PC-3 (cell line): Measurements from ENCODE around the gene P3H2. TPM values are rescaled to one million over a fixed set of nuclear protein-coding genes. Genes with fewer than 3 reads are reported as not detected.
"Not testable (repeated sequence)": the region's sequence is repeated elsewhere in the genome, so short reads cannot be mapped to it uniquely, and the experiment has no call there.

Experiments used
- ATAC-seq: fragments of 200-7000 bp; cut with Tn5 transposase; 2 replicates; pipeline ENCODE4 v1.9.1; 2020; ENCODE audit warnings: mild to moderate bottlenecking, moderate library complexity
- BruUV-seq: library from RNA; stranded (reverse); fragments of 400-500 nt; replicated peaks from 2 replicates; lab custom pipeline; 2021; lab: Mats Ljungman, UMichigan
- CTCF ChIA-PET: fragments of 300-600 bp; sonication (Branson Sonifier 250); formaldehyde crosslinking; loops from one replicate; lab custom pipeline; 2022; ENCODE audit warnings: antibody characterized with exemption; lab: Charles Lee
- POLR2A ChIA-PET: fragments of 300-600 bp; sonication (Branson Sonifier 250); formaldehyde crosslinking; loops from one replicate; lab custom pipeline; 2022; ENCODE audit warnings: antibody characterized with exemption; ENCODE audit not compliant: unreplicated experiment; lab: Charles Lee
- DNase-seq: peaks from one replicate; pipeline ENCODE4 v3.0.0-alpha.2; 2015
- H2AFZ ChIP-seq: fragments of 300-600 bp; sonication (generic); 2 replicates; pipeline ENCODE4 v1.6.0; 2016; ENCODE audit warnings: antibody characterized with exemption, low read length
- H3F3A ChIP-seq: fragments of 300-600 bp; sonication (generic); one replicate; pipeline ENCODE4 v1.6.0; 2017; ENCODE audit warnings: antibody characterized with exemption, low read length, control low read depth, mild to moderate bottlenecking; ENCODE audit not compliant: unreplicated experiment
- H3K27ac ChIP-seq: fragments of 300-600 bp; sonication (generic); 2 replicates; pipeline ENCODE4 v1.5.1; 2016; ENCODE audit warnings: mild to moderate bottlenecking, low read length
- H3K27me3 ChIP-seq: fragments of 300-600 bp; sonication (generic); 2 replicates; pipeline ENCODE4 v1.6.1; 2016; ENCODE audit warnings: low read length, mixed read lengths
- H3K36me3 ChIP-seq: fragments of 300-600 bp; sonication (generic); 2 replicates; pipeline ENCODE4 v1.6.1; 2016; ENCODE audit warnings: low read depth, mixed run types, low read length, mixed read lengths
- H3K4me1 ChIP-seq: fragments of 300-600 bp; sonication (generic); 2 replicates; pipeline ENCODE4 v1.5.1; 2016; ENCODE audit warnings: low read length; ENCODE audit not compliant: insufficient read depth
- H3K4me2 ChIP-seq: fragments of 300-600 bp; sonication (generic); 2 replicates; pipeline ENCODE4 v1.6.0; 2016; ENCODE audit warnings: low read length
- H3K4me3 ChIP-seq: fragments of 300-600 bp; sonication (generic); 2 replicates; pipeline ENCODE4 v1.5.1; 2016; ENCODE audit warnings: mild to moderate bottlenecking, low read length, mixed read lengths
- H3K79me2 ChIP-seq: fragments of 300-600 bp; sonication (generic); 2 replicates; pipeline ENCODE4 v1.6.1; 2017; ENCODE audit warnings: low read length, mixed read lengths
- H3K9ac ChIP-seq: fragments of 300-600 bp; sonication (generic); 2 replicates; pipeline ENCODE4 v1.6.0; 2016; ENCODE audit warnings: mild to moderate bottlenecking, low read length
- H3K9me2 ChIP-seq: fragments of 300-600 bp; sonication (generic); replicated peaks from 2 replicates; pipeline ENCODE4 v1.6.1; 2016; ENCODE audit warnings: mixed run types, low read length, mixed read lengths
- H3K9me3 ChIP-seq: fragments of 300-600 bp; sonication (generic); 2 replicates; pipeline ENCODE4 v1.6.1; 2016; ENCODE audit warnings: low read length, mixed read lengths
- H4K20me1 ChIP-seq: fragments of 300-600 bp; sonication (generic); 2 replicates; pipeline ENCODE4 v1.6.1; 2016; ENCODE audit warnings: low read length, mixed read lengths
- EZH2 ChIP-seq: fragments of 300-600 bp; sonication (generic); IDR thresholded peaks from one replicate; pipeline ENCODE4 v1.6.1; 2017; ENCODE audit warnings: antibody characterized with exemption, mild to moderate bottlenecking, low read length; ENCODE audit not compliant: unreplicated experiment
- EZH2phosphoT487 ChIP-seq: fragments of 300-600 bp; sonication (generic); IDR thresholded peaks from 2 replicates; pipeline ENCODE4 v1.6.1; 2018; ENCODE audit warnings: mild to moderate bottlenecking, antibody characterized with exemption, low read length, borderline replicate concordance
- intact Hi-C: fragments of 100-400 bp; cut with micrococcal nuclease; formaldehyde crosslinking; loops from 2 replicates; pipeline ENCODE4 v1.9.0; 2023
- total RNA-seq: library from RNA; depleted of rRNA; stranded (reverse); fragments of >200 nt; gene quantifications from 2 replicates; pipeline ENCODE4 v1.2.3, GENCODE V29; 2014
- TF ChIP-seq, protein P1 (sequence below): fragments of 300-600 bp; sonication (generic); conservative IDR thresholded peaks from 2 replicates; pipeline ENCODE4 v1.5.1; 2017; ENCODE audit warnings: antibody characterized with exemption, low read depth, mild to moderate bottlenecking, low read length

Gene P3H2
- total RNA-seq, 1 experiment from 2014 or later, result 4.5 TPM

DNA sequence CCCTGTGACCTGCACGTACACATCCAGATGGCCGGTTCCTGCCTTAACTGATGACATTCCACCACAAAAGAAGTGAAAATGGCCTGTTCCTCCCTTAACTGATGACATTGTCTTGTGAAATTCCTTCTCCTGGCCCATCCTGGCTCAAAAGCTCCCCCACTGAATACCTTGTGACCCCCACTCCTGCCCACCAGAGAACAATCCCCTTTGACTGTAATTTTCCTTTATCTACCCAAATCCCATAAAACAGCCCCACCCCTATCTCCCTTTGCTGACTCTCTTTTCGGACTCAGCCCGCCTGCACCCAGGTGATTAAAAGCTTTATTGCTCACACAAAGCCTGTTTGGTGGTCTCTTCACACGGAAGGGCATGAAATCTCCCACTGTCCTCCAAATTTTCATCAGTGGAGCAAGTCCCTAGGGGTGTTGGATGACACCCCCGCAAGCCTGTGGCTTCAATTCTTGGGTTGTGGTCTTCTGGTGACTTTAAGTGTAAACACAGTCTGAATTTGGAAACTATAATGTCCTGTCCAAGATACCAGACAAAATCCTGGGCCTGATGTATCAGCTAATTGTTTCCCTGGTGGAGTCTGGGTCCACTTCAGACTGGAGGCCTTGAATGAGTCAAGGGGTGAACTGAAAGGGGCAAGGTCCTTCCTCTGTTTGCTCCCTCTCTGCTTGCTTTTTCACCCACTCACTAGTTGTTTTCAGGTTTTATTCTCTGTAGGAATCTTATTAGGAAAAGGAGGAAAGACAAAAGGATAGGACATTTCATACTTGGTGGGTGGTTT, 29.3 kb upstream of the P3H2 start:
- H3K4me1 ChIP-seq, ATAC-seq: not testable (repeated sequence)

DNA sequence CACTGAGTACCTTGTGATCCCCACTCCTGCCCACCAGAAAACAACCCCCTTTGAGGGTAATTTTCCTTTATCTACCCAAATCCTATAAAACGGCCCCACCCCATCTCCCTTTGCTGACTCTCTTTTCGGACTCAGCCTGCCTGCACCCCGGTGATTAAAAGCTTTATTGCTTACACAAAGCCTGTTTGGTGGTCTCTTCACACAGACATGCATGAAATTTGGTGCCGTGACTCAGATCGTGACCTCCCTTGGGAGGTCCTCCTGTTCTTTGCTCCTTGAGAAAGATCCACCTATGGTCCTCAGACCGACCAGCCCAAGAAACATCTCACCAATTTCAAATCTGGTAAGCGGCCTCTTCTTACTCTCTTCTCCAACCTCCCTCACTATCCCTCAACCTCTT, 24.1 kb upstream of the P3H2 start:
- intact Hi-C loops, H3K36me3 ChIP-seq, H3K27me3 ChIP-seq, H3K9me2 ChIP-seq, H3K4me2 ChIP-seq, H4K20me1 ChIP-seq, H3K9me3 ChIP-seq, POLR2A ChIA-PET, BruUV-seq, CTCF ChIA-PET, H3K4me3 ChIP-seq, H3F3A ChIP-seq, H3K4me1 ChIP-seq, H3K79me2 ChIP-seq, ATAC-seq, DNase-seq, H3K27ac ChIP-seq, H3K9ac ChIP-seq, H2AFZ ChIP-seq: not testable (repeated sequence)

More for the DNA sequence above, 29.3 kb upstream of the P3H2 start:
- H3F3A ChIP-seq, H3K27me3 ChIP-seq, H3K9ac ChIP-seq, H3K9me2 ChIP-seq, DNase-seq, CTCF ChIA-PET, H3K4me2 ChIP-seq, H3K27ac ChIP-seq, H2AFZ ChIP-seq, H4K20me1 ChIP-seq, H3K79me2 ChIP-seq, H3K36me3 ChIP-seq, POLR2A ChIA-PET, H3K9me3 ChIP-seq, intact Hi-C loops, H3K4me3 ChIP-seq, BruUV-seq: not testable (repeated sequence)

DNA sequence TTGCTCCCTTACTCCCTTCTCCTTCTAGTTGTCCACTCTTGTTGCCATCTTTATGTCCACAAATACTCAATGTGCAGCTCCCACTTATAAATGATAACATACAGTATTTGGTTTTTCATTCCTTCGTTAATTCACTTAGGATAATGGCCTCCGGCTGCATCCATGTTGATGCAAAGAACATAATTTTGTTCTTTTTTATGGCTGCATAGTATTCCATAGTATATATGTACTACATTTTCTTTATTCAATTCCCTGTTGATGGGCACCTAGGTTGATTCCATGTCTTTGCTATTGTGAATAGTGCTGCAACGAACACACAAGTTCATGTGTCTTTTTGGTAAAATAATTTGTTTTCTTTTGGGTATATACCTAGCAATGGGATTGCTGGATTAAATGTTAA, 21.3 kb upstream of the P3H2 start:
- Histone ChIP-seq H2AFZ (no peak overlapping the region), H3K9ac (no peak overlapping the region), H4K20me1 (no peaks in the 10 kb centered on the region), H3K9me2 (no peaks in the 10 kb centered on the region), H3K27me3 (no peaks in the 10 kb centered on the region), H3K27ac (no peak overlapping the region), H3K9me3 (no peaks in the 10 kb centered on the region), H3K4me3 (no peak overlapping the region), H3K36me3 (no peaks in the 10 kb centered on the region), H3K4me1 (peaks cover 6% of the 10 kb centered on the region), H3K4me2 (no peak overlapping the region), H3K79me2 (no peaks in the 10 kb centered on the region), H3F3A (no peaks in the 10 kb centered on the region)
- DNase-seq (no peak), ATAC-seq (no peak)
- intact Hi-C loops, result no loop called here
- ChIA-PET POLR2A (no interaction called here), CTCF (no interaction called here)
- TF ChIP-seq, protein P1, sequence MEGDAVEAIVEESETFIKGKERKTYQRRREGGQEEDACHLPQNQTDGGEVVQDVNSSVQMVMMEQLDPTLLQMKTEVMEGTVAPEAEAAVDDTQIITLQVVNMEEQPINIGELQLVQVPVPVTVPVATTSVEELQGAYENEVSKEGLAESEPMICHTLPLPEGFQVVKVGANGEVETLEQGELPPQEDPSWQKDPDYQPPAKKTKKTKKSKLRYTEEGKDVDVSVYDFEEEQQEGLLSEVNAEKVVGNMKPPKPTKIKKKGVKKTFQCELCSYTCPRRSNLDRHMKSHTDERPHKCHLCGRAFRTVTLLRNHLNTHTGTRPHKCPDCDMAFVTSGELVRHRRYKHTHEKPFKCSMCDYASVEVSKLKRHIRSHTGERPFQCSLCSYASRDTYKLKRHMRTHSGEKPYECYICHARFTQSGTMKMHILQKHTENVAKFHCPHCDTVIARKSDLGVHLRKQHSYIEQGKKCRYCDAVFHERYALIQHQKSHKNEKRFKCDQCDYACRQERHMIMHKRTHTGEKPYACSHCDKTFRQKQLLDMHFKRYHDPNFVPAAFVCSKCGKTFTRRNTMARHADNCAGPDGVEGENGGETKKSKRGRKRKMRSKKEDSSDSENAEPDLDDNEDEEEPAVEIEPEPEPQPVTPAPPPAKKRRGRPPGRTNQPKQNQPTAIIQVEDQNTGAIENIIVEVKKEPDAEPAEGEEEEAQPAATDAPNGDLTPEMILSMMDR, result no peak
- no peak for TF ChIP-seq EZH2
- no peak for TF ChIP-seq EZH2phosphoT487
- no TSS peak for BruUV-seq
